SK-N-SH treated with all-trans-retinoic acid at 6 μM for 48 hours (cell line): ENCODE measurements around the gene B3GALNT2.

Experiments used
- ATAC-seq: fragments of 200-7000 bp; cut with Tn5 transposase; 3 replicates; pipeline ENCODE4 v1.9.1; 2020; ENCODE audit warnings: mild to moderate bottlenecking, moderate library complexity
- ARNTL ChIP-seq: fragments of 450-650 bp; formaldehyde crosslinking; IDR thresholded peaks from 2 replicates; pipeline ENCODE4 v1.5.0; 2020; ENCODE audit warnings: low read depth, mild to moderate bottlenecking, moderate library complexity, borderline replicate concordance
- BACH2 ChIP-seq: fragments of 250-450 bp; sonication (Bioruptor Pico); IDR thresholded peaks from 2 replicates; pipeline ENCODE4 v1.9.0; 2021; ENCODE audit warnings: mild to moderate bottlenecking, borderline replicate concordance
- CREB5 ChIP-seq: fragments of 250-450 bp; sonication (Bioruptor Pico); IDR thresholded peaks from 2 replicates; pipeline ENCODE4 v1.5.1; 2020; ENCODE audit warnings: low read depth, mild to moderate bottlenecking, moderate library complexity
- ESRRG ChIP-seq: fragments of 250-450 bp; sonication (Bioruptor Pico); IDR thresholded peaks from 2 replicates; pipeline ENCODE4 v1.6.1; 2021; ENCODE audit warnings: mild to moderate bottlenecking
- GLIS3 ChIP-seq: fragments of 250-450 bp; sonication (Bioruptor Pico); IDR thresholded peaks from 2 replicates; pipeline ENCODE4 v1.5.0; 2020; ENCODE audit warnings: mild to moderate bottlenecking, moderate library complexity
- ISL1 ChIP-seq: fragments of 250-450 bp; sonication (Bioruptor Pico); IDR thresholded peaks from 2 replicates; pipeline ENCODE4 v2.1.2; 2022; ENCODE audit warnings: mild to moderate bottlenecking, moderate library complexity
- OSR1 ChIP-seq: fragments of 250-450 bp; sonication (Bioruptor Pico); IDR thresholded peaks from 2 replicates; pipeline ENCODE4 v1.8.0; 2022; ENCODE audit warnings: moderate library complexity, mild to moderate bottlenecking, inconsistent platforms
- PATZ1 ChIP-seq: fragments of 250-450 bp; sonication (Bioruptor Pico); IDR thresholded peaks from 2 replicates; pipeline ENCODE4 v1.8.0; 2020; ENCODE audit warnings: mild to moderate bottlenecking, moderate library complexity, borderline replicate concordance
- POU6F1 ChIP-seq: fragments of 250-450 bp; sonication (Bioruptor Pico); IDR thresholded peaks from 2 replicates; pipeline ENCODE4 v1.8.0; 2021; ENCODE audit warnings: low read depth, mild to moderate bottlenecking, moderate library complexity, borderline replicate concordance
- PPARA ChIP-seq: fragments of 250-450 bp; sonication (Bioruptor Pico); IDR thresholded peaks from 2 replicates; pipeline ENCODE4 v1.5.0; 2020; ENCODE audit warnings: mild to moderate bottlenecking, borderline replicate concordance
- RARB ChIP-seq: fragments of 250-450 bp; sonication (Bioruptor Pico); IDR thresholded peaks from 2 replicates; pipeline ENCODE4 v1.8.0; 2021; ENCODE audit warnings: mild to moderate bottlenecking, moderate library complexity
- SNAI2 ChIP-seq: fragments of 250-450 bp; sonication (Bioruptor Pico); IDR thresholded peaks from 2 replicates; pipeline ENCODE4 v1.5.0; 2020; ENCODE audit warnings: mild to moderate bottlenecking, moderate library complexity
- TCF4 ChIP-seq: fragments of 250-450 bp; sonication (Bioruptor Pico); IDR thresholded peaks from 2 replicates; pipeline ENCODE4 v1.8.0; 2021; ENCODE audit warnings: mild to moderate bottlenecking, moderate library complexity, borderline replicate concordance
- TOX ChIP-seq: fragments of 250-450 bp; sonication (Bioruptor Pico); IDR thresholded peaks from 2 replicates; pipeline ENCODE4 v1.8.0; 2021; ENCODE audit warnings: mild to moderate bottlenecking, moderate library complexity, borderline replicate concordance
- ZC3H10 ChIP-seq: fragments of 250-450 bp; sonication (Bioruptor Pico); IDR thresholded peaks from 2 replicates; pipeline ENCODE4 v1.5.1; 2021; ENCODE audit warnings: mild to moderate bottlenecking, moderate library complexity
- ZFP3 ChIP-seq: fragments of 250-450 bp; sonication (Bioruptor Pico); IDR thresholded peaks from 2 replicates; pipeline ENCODE4 v1.5.0; 2020; ENCODE audit warnings: mild to moderate bottlenecking, moderate library complexity
- ZFP30 ChIP-seq: fragments of 450-650 bp; formaldehyde crosslinking; IDR thresholded peaks from 2 replicates; pipeline ENCODE4 v1.5.0; 2022; ENCODE audit warnings: mild to moderate bottlenecking, moderate library complexity
- ZNF565 ChIP-seq: fragments of 450-650 bp; formaldehyde crosslinking; conservative IDR thresholded peaks from 2 replicates; pipeline ENCODE4 v1.5.0; 2020; ENCODE audit warnings: low read depth, mild to moderate bottlenecking, moderate library complexity
- ZNF70 ChIP-seq: fragments of 450-650 bp; formaldehyde crosslinking; IDR thresholded peaks from 2 replicates; pipeline ENCODE4 v1.5.0; 2020; ENCODE audit warnings: mild to moderate bottlenecking, moderate library complexity
- ZNF8 ChIP-seq: fragments of 450-650 bp; formaldehyde crosslinking; IDR thresholded peaks from 2 replicates; pipeline ENCODE4 v1.5.0; 2020; ENCODE audit warnings: mild to moderate bottlenecking, moderate library complexity
- TF ChIP-seq, protein P1 (sequence below): fragments of 250-450 bp; sonication (Bioruptor Pico); IDR thresholded peaks from 2 replicates; pipeline ENCODE4 v1.5.0; 2020; ENCODE audit warnings: mild to moderate bottlenecking, moderate library complexity
- TF ChIP-seq, protein P2 (sequence below): fragments of 250-450 bp; sonication (Bioruptor Pico); IDR thresholded peaks from 2 replicates; pipeline ENCODE4 v1.5.1; 2021; ENCODE audit warnings: mild to moderate bottlenecking, moderate library complexity

The B3GALNT2 gene

GRCh38 chr1:235450886-235451483 lies 53.3 kb downstream of the B3GALNT2 start:
- TF ChIP-seq PATZ1 (no peak), CREB5 (CRISPR knock-in tag) (no peak), GLIS3 (CRISPR knock-in tag) (no peak), ZNF565 (CRISPR knock-in tag) (no peak), ESRRG (CRISPR knock-in tag) (no peak), TOX (no peak), ZC3H10 (CRISPR knock-in tag) (no peak), ZFP3 (CRISPR knock-in tag) (no peak), ZNF70 (CRISPR knock-in tag) (no peak), ZNF8 (CRISPR knock-in tag) (no peak), ZFP30 (CRISPR knock-in tag) (no peak), RARB (no peak), PPARA (no peak), SNAI2 (CRISPR knock-in tag) (no peak), OSR1 (CRISPR knock-in tag) (no peak), BACH2 (CRISPR knock-in tag) (no peak), TCF4 (CRISPR knock-in tag) (no peak)
- TF ChIP-seq, protein P1, sequence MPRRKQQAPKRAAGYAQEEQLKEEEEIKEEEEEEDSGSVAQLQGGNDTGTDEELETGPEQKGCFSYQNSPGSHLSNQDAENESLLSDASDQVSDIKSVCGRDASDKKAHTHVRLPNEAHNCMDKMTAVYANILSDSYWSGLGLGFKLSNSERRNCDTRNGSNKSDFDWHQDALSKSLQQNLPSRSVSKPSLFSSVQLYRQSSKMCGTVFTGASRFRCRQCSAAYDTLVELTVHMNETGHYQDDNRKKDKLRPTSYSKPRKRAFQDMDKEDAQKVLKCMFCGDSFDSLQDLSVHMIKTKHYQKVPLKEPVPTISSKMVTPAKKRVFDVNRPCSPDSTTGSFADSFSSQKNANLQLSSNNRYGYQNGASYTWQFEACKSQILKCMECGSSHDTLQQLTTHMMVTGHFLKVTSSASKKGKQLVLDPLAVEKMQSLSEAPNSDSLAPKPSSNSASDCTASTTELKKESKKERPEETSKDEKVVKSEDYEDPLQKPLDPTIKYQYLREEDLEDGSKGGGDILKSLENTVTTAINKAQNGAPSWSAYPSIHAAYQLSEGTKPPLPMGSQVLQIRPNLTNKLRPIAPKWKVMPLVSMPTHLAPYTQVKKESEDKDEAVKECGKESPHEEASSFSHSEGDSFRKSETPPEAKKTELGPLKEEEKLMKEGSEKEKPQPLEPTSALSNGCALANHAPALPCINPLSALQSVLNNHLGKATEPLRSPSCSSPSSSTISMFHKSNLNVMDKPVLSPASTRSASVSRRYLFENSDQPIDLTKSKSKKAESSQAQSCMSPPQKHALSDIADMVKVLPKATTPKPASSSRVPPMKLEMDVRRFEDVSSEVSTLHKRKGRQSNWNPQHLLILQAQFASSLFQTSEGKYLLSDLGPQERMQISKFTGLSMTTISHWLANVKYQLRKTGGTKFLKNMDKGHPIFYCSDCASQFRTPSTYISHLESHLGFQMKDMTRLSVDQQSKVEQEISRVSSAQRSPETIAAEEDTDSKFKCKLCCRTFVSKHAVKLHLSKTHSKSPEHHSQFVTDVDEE (CRISPR knock-in tag), result no peak
- TF ChIP-seq, protein P2, sequence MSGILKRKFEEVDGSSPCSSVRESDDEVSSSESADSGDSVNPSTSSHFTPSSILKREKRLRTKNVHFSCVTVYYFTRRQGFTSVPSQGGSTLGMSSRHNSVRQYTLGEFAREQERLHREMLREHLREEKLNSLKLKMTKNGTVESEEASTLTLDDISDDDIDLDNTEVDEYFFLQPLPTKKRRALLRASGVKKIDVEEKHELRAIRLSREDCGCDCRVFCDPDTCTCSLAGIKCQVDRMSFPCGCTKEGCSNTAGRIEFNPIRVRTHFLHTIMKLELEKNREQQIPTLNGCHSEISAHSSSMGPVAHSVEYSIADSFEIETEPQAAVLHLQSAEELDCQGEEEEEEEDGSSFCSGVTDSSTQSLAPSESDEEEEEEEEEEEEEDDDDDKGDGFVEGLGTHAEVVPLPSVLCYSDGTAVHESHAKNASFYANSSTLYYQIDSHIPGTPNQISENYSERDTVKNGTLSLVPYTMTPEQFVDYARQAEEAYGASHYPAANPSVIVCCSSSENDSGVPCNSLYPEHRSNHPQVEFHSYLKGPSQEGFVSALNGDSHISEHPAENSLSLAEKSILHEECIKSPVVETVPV (CRISPR knock-in tag), result no peak
- ATAC-seq, result no peak; the same call in 2 of the 3 replicates

- TF ChIP-seq, protein P1 (CRISPR knock-in tag), result no peak
- TF ChIP-seq BACH2 (CRISPR knock-in tag), result no peak
- no peak for TF ChIP-seq ARNTL (CRISPR knock-in tag)
- TF ChIP-seq POU6F1 (CRISPR knock-in tag), result no peak
- no peak for TF ChIP-seq RARB
- no peak for TF ChIP-seq ZNF565 (CRISPR knock-in tag)
- no peak for TF ChIP-seq TCF4 (CRISPR knock-in tag)
- TF ChIP-seq ZFP30 (CRISPR knock-in tag), result no peak
- TF ChIP-seq, protein P2 (CRISPR knock-in tag), result no peak
- TF ChIP-seq PPARA, result no peak
- no peak for TF ChIP-seq CREB5 (CRISPR knock-in tag)
- TF ChIP-seq GLIS3 (CRISPR knock-in tag), result no peak
- TF ChIP-seq SNAI2 (CRISPR knock-in tag), result no peak
- no peak for TF ChIP-seq ISL1 (CRISPR knock-in tag)
- TF ChIP-seq TOX, result no peak
- TF ChIP-seq ZNF8 (CRISPR knock-in tag), result no peak
- no peak for TF ChIP-seq ZNF70 (CRISPR knock-in tag)
These were observed 53.8 kb downstream of the B3GALNT2 start for GRCh38 chr1:235450433-235450832.

More at GRCh38 chr1:235450433-235450832, 53.8 kb downstream of the B3GALNT2 start:
- ATAC-seq, result no peak
